GM18868 (cell line): Measurements from ENCODE around the gene SRRT.
"Not testable (repeated sequence)": the region's sequence is repeated elsewhere in the genome, so short reads cannot be mapped to it uniquely, and the experiment has no call there.

Source experiments
- ATAC-seq: cut with Tn5 transposase; IDR thresholded peaks from one replicate; pipeline ENCODE4 v1.9.1; 2021; ENCODE audit warnings: mild to moderate bottlenecking, moderate library complexity; ENCODE audit not compliant: unreplicated experiment

SRRT gene

DNA sequence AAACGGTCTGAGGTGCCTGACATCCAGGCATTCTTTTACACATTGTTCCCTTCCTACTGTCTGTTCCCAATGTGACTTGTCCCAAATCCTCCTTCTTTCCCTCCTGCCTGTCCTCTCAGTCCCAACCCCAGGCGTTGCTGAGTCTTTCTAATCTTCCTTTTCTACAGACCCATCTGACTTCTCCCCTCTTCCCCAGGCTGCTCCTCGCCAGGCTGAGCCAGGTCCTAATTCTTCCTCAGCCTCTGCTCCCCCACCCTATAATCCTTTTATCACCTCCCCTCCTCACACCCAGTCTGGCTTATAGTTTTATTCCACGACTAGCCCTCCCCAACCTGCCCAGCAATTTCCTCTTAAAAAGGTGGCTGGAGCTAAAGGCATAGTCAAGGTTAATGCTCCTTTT, 48.7 kb downstream of the SRRT start:
- ATAC-seq = not testable (repeated sequence)

GRCh38 chr7:100929808-100930174, 54.9 kb downstream of the SRRT start:
- ATAC-seq = no peak

- no peak for ATAC-seq
These were observed 58.8 kb downstream of the SRRT start for GRCh38 chr7:100933734-100934133.

DNA sequence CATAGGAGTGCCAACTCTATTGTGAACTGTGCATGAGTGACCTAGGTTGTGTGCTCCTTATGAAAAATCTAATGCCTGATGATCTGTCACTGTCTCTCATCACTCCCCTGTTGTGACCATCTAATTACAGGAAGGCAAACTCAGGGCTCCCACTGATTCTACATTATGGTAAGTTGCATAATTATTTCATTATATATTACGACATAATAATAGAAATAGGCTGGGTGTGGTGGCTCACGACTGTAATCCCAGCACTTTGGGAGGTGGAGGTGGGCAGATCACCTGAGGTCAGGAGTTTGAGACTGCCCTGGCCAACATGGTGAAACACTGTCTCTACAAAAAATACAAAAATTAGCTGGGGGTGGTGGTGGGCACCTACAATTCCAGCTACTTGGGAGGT, 60.5 kb downstream of the SRRT start:
- not testable (repeated sequence) for ATAC-seq

GRCh38 chr7:100936167-100936566, 61.3 kb downstream of the SRRT start:
- not testable (repeated sequence) for ATAC-seq
